HEK293 (cell line): ENCODE data around the gene OR8B2.

Source experiments
- CTCF ChIA-PET: fragments of 350-600 bp; formaldehyde crosslinking; extraction: SDS; loops from one replicate; lab custom pipeline; 2021; ENCODE audit warnings: antibody characterized with exemption; lab: Yijun Ruan, JAX
- POLR2A ChIA-PET: fragments of 300-600 bp; formaldehyde crosslinking; extraction: SDS; loops from one replicate; lab custom pipeline; 2020; ENCODE audit warnings: antibody characterized with exemption, inconsistent platforms; lab: Yijun Ruan, JAX
- H3K27ac ChIP-seq: fragments of 200-500 bp; sonication (Bioruptor generic); 2 replicates; pipeline ENCODE4 v1.5.1; 2014; ENCODE audit warnings: low read depth, low read length, control low read depth, inconsistent platforms; ENCODE audit errors: extremely low read depth
- H3K36me3 ChIP-seq, 2 experiments: fragments of 200-500 bp in 1 of 2; sonication (Bioruptor generic) in 1 of 2; 1 replicate in 1 of 2; 2 replicates in 1 of 2; pipeline ENCODE4 v1.5.1; 2014 to 2017; ENCODE audit warnings: inconsistent platforms in 2 of 2, low read length in 2 of 2; ENCODE audit not compliant: control insufficient read depth in 2 of 2, insufficient read depth in 1 of 2
- H3K4me1 ChIP-seq: fragments of 200-500 bp; sonication (Bioruptor generic); 2 replicates; pipeline ENCODE4 v1.5.1; 2014; ENCODE audit warnings: mild to moderate bottlenecking, low read length, inconsistent platforms; ENCODE audit not compliant: control insufficient read depth, insufficient read depth
- H3K4me3 ChIP-seq: 2 replicates; pipeline ENCODE4 v1.5.1; 2011; ENCODE audit warnings: low read depth, mild to moderate bottlenecking, control low read depth, low read length, moderate library complexity
- H3K9me3 ChIP-seq: fragments of 200-500 bp; sonication (Bioruptor generic); 2 replicates; pipeline ENCODE4 v1.5.1; 2014; ENCODE audit warnings: low read depth, low read length, inconsistent platforms; ENCODE audit not compliant: control insufficient read depth, insufficient read depth
- FEZF1 ChIP-seq: fragments of 450-650 bp; formaldehyde crosslinking; IDR thresholded peaks from 2 replicates; pipeline ENCODE4 v1.5.1; 2016; ENCODE audit warnings: missing biosample characterization, missing genetic modification characterization
- GLIS2 ChIP-seq: fragments of 450-650 bp; formaldehyde crosslinking; IDR thresholded peaks from 2 replicates; pipeline ENCODE4 v1.5.1; 2016; ENCODE audit warnings: missing biosample characterization, missing genetic modification characterization
- HOXA7 ChIP-seq: sonication (generic); formaldehyde crosslinking; IDR thresholded peaks from 2 replicates; pipeline ENCODE4 v1.8.1; 2022; ENCODE audit warnings: missing genetic modification reagents, borderline replicate concordance
- HOXD13 ChIP-seq: sonication (generic); formaldehyde crosslinking; IDR thresholded peaks from 2 replicates; pipeline ENCODE4 v1.8.0; 2022; ENCODE audit warnings: missing genetic modification reagents, borderline replicate concordance
- MEIS1 ChIP-seq: sonication (generic); formaldehyde crosslinking; IDR thresholded peaks from 2 replicates; pipeline ENCODE4 v1.8.1; 2022; ENCODE audit warnings: missing genetic modification reagents, mild to moderate bottlenecking, borderline replicate concordance
- PRDM10 ChIP-seq: fragments of 450-650 bp; formaldehyde crosslinking; IDR thresholded peaks from 2 replicates; pipeline ENCODE4 v1.5.1; 2016; ENCODE audit warnings: missing biosample characterization, missing genetic modification characterization
- SP3 ChIP-seq: fragments of 450-650 bp; formaldehyde crosslinking; IDR thresholded peaks from 2 replicates; pipeline ENCODE4 v1.5.1; 2016; ENCODE audit warnings: missing biosample characterization, missing genetic modification characterization
- ZNF133 ChIP-seq: fragments of 450-650 bp; formaldehyde crosslinking; IDR thresholded peaks from 2 replicates; pipeline ENCODE4 v1.5.1; 2016; ENCODE audit warnings: missing biosample characterization, missing genetic modification characterization
- ZNF174 ChIP-seq: fragments of 450-650 bp; formaldehyde crosslinking; IDR thresholded peaks from 2 replicates; pipeline ENCODE4 v1.5.0; 2017; ENCODE audit warnings: missing biosample characterization, mild to moderate bottlenecking, missing genetic modification characterization
- ZNF184 ChIP-seq: fragments of 450-650 bp; IDR thresholded peaks from 2 replicates; pipeline ENCODE4 v1.5.1; 2018; ENCODE audit warnings: missing biosample characterization, mild to moderate bottlenecking, missing genetic modification characterization
- ZNF221 ChIP-seq: fragments of 450-650 bp; formaldehyde crosslinking; IDR thresholded peaks from 2 replicates; pipeline ENCODE4 v1.5.1; 2017; ENCODE audit warnings: missing biosample characterization, missing genetic modification characterization, borderline replicate concordance
- ZNF239 ChIP-seq: fragments of 450-650 bp; formaldehyde crosslinking; IDR thresholded peaks from 2 replicates; pipeline ENCODE4 v1.5.1; 2016; ENCODE audit warnings: missing biosample characterization, missing genetic modification characterization
- ZNF24 ChIP-seq: fragments of 450-650 bp; formaldehyde crosslinking; IDR thresholded peaks from 2 replicates; pipeline ENCODE4 v1.5.1; 2016; ENCODE audit warnings: missing biosample characterization, missing genetic modification characterization
- ZNF311 ChIP-seq: fragments of 450-650 bp; formaldehyde crosslinking; IDR thresholded peaks from 2 replicates; pipeline ENCODE4 v1.5.1; 2017; ENCODE audit warnings: missing biosample characterization, missing genetic modification characterization, borderline replicate concordance
- ZNF596 ChIP-seq: fragments of 450-650 bp; IDR thresholded peaks from 2 replicates; pipeline ENCODE4 v1.5.0; 2018; ENCODE audit warnings: missing biosample characterization, mild to moderate bottlenecking, missing genetic modification characterization, moderate library complexity
- ZNF610 ChIP-seq: fragments of 450-650 bp; formaldehyde crosslinking; IDR thresholded peaks from 2 replicates; pipeline ENCODE4 v1.5.1; 2016; ENCODE audit warnings: missing biosample characterization, missing genetic modification characterization, borderline replicate concordance
- ZNF623 ChIP-seq: fragments of 450-650 bp; formaldehyde crosslinking; IDR thresholded peaks from 2 replicates; pipeline ENCODE4 v1.5.1; 2016; ENCODE audit warnings: missing biosample characterization, missing genetic modification characterization
- ZNF624 ChIP-seq: fragments of 450-650 bp; formaldehyde crosslinking; IDR thresholded peaks from 2 replicates; pipeline ENCODE4 v1.5.1; 2017; ENCODE audit warnings: missing biosample characterization, missing genetic modification characterization
- ZNF626 ChIP-seq: fragments of 450-650 bp; sonication (Bioruptor Pico); formaldehyde crosslinking; IDR thresholded peaks from 2 replicates; pipeline ENCODE4 v1.5.1; 2018; ENCODE audit warnings: missing biosample characterization, missing genetic modification characterization, inconsistent platforms
- ZNF677 ChIP-seq: fragments of 450-650 bp; IDR thresholded peaks from 2 replicates; pipeline ENCODE4 v1.5.0; 2018; ENCODE audit warnings: missing biosample characterization, mild to moderate bottlenecking, missing genetic modification characterization, moderate library complexity
- ZNF747 ChIP-seq: fragments of 450-650 bp; formaldehyde crosslinking; IDR thresholded peaks from 2 replicates; pipeline ENCODE4 v1.5.1; 2016; ENCODE audit warnings: missing biosample characterization, missing genetic modification characterization
- ZNF785 ChIP-seq: fragments of 450-650 bp; formaldehyde crosslinking; IDR thresholded peaks from 2 replicates; pipeline ENCODE4 v1.5.1; 2016; ENCODE audit warnings: missing biosample characterization, missing genetic modification characterization
- TF ChIP-seq, protein P1 (sequence below): fragments of 450-650 bp; formaldehyde crosslinking; IDR thresholded peaks from 2 replicates; pipeline ENCODE4; 2016; ENCODE audit warnings: missing biosample characterization, missing genetic modification characterization
- TF ChIP-seq, protein P2 (sequence below): fragments of 450-650 bp; formaldehyde crosslinking; IDR thresholded peaks from 2 replicates; pipeline ENCODE4 v1.5.1; 2016; ENCODE audit warnings: missing biosample characterization, missing genetic modification characterization

OR8B2 gene, protein sequence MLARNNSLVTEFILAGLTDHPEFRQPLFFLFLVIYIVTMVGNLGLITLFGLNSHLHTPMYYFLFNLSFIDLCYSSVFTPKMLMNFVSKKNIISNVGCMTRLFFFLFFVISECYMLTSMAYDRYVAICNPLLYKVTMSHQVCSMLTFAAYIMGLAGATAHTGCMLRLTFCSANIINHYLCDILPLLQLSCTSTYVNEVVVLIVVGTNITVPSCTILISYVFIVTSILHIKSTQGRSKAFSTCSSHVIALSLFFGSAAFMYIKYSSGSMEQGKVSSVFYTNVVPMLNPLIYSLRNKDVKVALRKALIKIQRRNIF

DNA sequence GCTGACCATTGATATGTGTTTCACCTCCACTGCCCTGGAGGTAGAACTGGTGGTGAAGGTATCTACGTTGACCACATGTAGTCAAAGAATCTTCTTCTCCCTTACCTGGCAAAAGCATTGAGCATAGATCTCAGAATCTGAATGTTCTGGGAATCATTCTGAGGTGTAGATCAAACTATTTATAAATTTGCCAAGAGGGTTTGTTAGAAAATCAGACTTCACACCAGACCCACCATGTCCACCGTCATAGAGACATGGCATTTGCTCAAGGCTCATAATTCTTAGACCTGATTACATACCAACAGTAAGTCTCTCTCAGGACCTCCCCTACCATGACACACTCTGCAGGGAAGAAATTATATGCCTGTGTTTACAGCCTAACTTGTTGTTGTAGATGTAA lies at the start of gene OR8B2:
OR8B2 (minus strand) TSS at position 101 of the 400 bp plus-strand sequence. CDS start 1,156 bp downstream, outside the sequence.
- H3K27ac ChIP-seq, result no peak within 1 kb of the TSS
- H3K4me3 ChIP-seq, result no peak within 1 kb of the TSS
- no peaks in the 10 kb centered on the region for H3K9me3 ChIP-seq
- CTCF ChIA-PET, result no interaction called here
- H3K36me3 ChIP-seq, result no peaks in the 10 kb centered on the region
- no peaks in the 10 kb centered on the region for H3K4me1 ChIP-seq
- POLR2A ChIA-PET, result no interaction called here
- TF ChIP-seq ZNF133 (tag by site-specific recombination) (no peak), MEIS1 (CRISPR knock-in tag) (no peak), ZNF624 (no peak), ZNF677 (no peak), ZNF221 (tag by site-specific recombination) (no peak), ZNF626 (no peak), ZNF623 (no peak), FEZF1 (tag by site-specific recombination) (no peak), ZNF311 (no peak), GLIS2 (tag by site-specific recombination) (no peak)
- TF ChIP-seq, protein P1, sequence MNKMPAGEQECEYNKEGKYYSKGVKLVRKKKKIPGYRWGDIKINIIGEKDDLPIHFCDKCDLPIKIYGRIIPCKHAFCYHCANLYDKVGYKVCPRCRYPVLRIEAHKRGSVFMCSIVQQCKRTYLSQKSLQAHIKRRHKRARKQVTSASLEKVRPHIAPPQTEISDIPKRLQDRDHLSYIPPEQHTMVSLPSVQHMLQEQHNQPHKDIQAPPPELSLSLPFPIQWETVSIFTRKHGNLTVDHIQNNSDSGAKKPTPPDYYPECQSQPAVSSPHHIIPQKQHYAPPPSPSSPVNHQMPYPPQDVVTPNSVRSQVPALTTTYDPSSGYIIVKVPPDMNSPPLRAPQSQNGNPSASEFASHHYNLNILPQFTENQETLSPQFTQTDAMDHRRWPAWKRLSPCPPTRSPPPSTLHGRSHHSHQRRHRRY, result no peak

GRCh38 chr11:124429599-124429998 lies 45.3 kb upstream of the OR8B2 start:
- Histone ChIP-seq H3K36me3 (no peaks in the 10 kb centered on the region), H3K9me3 (no peaks in the 10 kb centered on the region), H3K27ac (no peak overlapping the region), H3K4me1 (no peaks in the 10 kb centered on the region)
- CTCF ChIA-PET, result interaction anchor here (0.6 to 1.4 kb wide), 7 partner anchors 13 to 353 kb away, joined by 3 to 7 read pairs (median 3); no protein-coding TSS in a partner anchor
- no peak for TF ChIP-seq ZNF747 (tag by site-specific recombination)
- TF ChIP-seq, all 188 proteins: peak for 0
- H3K4me3 ChIP-seq, result no peak overlapping the region
- POLR2A ChIA-PET, result no interaction called here

DNA sequence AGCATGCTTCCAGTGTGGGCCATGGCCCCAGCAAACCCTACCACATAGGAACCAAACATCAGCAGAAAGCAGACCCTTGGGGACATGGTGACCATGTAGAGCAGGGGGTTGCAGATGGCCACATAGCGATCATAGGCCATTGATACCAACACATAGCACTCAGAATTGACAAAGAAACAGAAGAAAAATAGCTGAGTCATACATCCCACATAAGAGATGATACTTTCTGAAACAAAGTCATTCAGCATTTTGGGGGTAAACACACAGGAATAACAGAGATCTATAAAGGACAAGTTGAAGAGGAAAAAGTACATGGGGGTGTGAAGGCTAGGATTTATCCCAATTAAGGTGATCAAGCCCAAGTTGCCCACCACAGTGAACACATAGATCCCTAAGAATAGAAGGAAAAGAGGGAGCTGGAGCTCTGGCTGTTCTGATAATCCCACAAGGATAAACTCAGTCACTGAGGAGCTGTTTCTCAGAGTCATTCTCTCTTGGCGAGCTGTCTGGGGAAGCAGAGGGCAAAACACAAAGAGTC lies 40.2 kb upstream of the OR8B2 start, which contains the start of gene OR8B4:
OR8B4 (minus strand) TSS at position 488 of the 538 bp plus-strand sequence; CDS start at position 488, 0 bp downstream.
- no peak within 1 kb of the TSS for H3K27ac ChIP-seq
- ChIA-PET CTCF (interaction anchor here (1.5 kb wide), 1 partner anchor 22 kb away, joined by 4 read pairs; no protein-coding TSS in a partner anchor), POLR2A (no interaction called here)
- no peaks in the 10 kb centered on the region for H3K36me3 ChIP-seq
- TF ChIP-seq ZNF610, result no peak
- no peak for TF ChIP-seq ZNF239
- no peak for TF ChIP-seq ZNF24 (tag by site-specific recombination)
- no peak for TF ChIP-seq PRDM10 (tag by site-specific recombination)
- TF ChIP-seq ZNF596 (tag by site-specific recombination), result no peak
- no peak for TF ChIP-seq HOXD13 (CRISPR knock-in tag)
- no peak for TF ChIP-seq ZNF785
- TF ChIP-seq HOXA7 (CRISPR knock-in tag), result no peak
- no peak for TF ChIP-seq ZNF133 (tag by site-specific recombination)
- no peak for TF ChIP-seq ZNF184 (tag by site-specific recombination)
- TF ChIP-seq ZNF174 (tag by site-specific recombination), result no peak
- TF ChIP-seq, protein P2, sequence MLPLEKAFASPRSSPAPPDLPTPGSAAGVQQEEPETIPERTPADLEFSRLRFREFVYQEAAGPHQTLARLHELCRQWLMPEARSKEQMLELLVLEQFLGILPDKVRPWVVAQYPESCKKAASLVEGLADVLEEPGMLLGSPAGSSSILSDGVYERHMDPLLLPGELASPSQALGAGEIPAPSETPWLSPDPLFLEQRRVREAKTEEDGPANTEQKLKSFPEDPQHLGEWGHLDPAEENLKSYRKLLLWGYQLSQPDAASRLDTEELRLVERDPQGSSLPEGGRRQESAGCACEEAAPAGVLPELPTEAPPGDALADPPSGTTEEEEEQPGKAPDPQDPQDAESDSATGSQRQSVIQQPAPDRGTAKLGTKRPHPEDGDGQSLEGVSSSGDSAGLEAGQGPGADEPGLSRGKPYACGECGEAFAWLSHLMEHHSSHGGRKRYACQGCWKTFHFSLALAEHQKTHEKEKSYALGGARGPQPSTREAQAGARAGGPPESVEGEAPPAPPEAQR (tag by site-specific recombination), result no peak
- no peak for TF ChIP-seq SP3
- H3K4me3 ChIP-seq, result no peak within 1 kb of the TSS
- no peaks in the 10 kb centered on the region for H3K4me1 ChIP-seq
- no peaks in the 10 kb centered on the region for H3K9me3 ChIP-seq
